WERI-Rb-1 (cell line): Measurements from ENCODE around the gene SLC34A3.

Experiments used
- DNase-seq: peaks from one replicate; pipeline ENCODE4 v3.0.0-alpha.2; 2020
- H3K27ac ChIP-seq: fragments of 250-450 bp; sonication (Bioruptor Pico); 2 replicates; pipeline ENCODE4 v1.5.1; 2020; ENCODE audit warnings: mild to moderate bottlenecking, moderate library complexity
- H3K27me3 ChIP-seq: fragments of 250-450 bp; sonication (Bioruptor Pico); 2 replicates; pipeline ENCODE4 v1.5.1; 2021; ENCODE audit warnings: mild to moderate bottlenecking, low read depth, moderate library complexity; ENCODE audit not compliant: insufficient read depth, severe bottlenecking
- H3K36me3 ChIP-seq: fragments of 250-450 bp; sonication (Bioruptor Pico); 2 replicates; pipeline ENCODE4 v1.5.1; 2020; ENCODE audit warnings: mild to moderate bottlenecking, moderate library complexity
- H3K4me3 ChIP-seq: 2 replicates; pipeline ENCODE4 v1.5.1; 2011; ENCODE audit warnings: low read depth, mild to moderate bottlenecking, control low read depth, low read length
- H3K9me3 ChIP-seq: fragments of 250-450 bp; sonication (Bioruptor Pico); 2 replicates; pipeline ENCODE4 v1.5.1; 2021; ENCODE audit warnings: mild to moderate bottlenecking, moderate library complexity; ENCODE audit not compliant: severe bottlenecking
- CTCF ChIP-seq: IDR thresholded peaks from 2 replicates; pipeline ENCODE4 v1.5.1; 2011; ENCODE audit warnings: low read depth, mild to moderate bottlenecking, control low read depth, inconsistent platforms, low read length

The SLC34A3 gene

GRCh38 chr9:137189297-137190295 is 41.1 kb upstream of the SLC34A3 start:
- Histone ChIP-seq H3K4me3 (peak overlapping the region; percentile 60), H3K27ac (peak overlapping the region; percentile 87), H3K36me3 (peaks cover 4% of the 10 kb centered on the region; the same call in 1 of the 2 replicates), H3K27me3 (no peaks in the 10 kb centered on the region), H3K9me3 (no peaks in the 10 kb centered on the region)
- no peak for TF ChIP-seq CTCF
- DNase-seq: no peak

DNA sequence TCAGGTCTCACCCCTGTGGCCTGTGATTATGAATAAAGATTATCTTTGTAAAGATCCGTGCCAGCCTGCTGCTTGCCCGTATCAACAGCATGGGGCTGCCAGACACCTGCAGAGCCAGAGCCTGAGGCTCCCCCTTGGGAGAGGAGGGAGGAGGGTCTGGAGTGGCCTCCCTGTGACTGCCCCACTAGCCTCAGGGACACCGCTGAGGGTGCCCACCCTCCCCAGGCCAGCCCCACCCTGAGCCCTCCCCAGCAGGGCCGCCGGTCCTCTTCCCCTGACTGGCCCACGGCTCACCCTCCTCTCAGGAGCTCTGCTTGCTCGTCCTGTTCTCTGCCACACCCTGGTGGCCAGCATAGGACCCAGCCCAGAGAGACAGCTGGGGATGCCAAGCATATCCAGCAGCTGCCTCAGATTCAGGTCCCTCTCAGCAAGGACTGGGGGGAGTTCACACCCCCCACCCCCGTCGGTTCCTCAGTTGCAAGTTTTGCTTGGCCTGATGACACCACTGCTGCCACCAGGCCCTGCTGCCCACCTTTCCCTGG is 40.3 kb upstream of the SLC34A3 start:
- H3K27ac ChIP-seq: no peak overlapping the region
- no peak overlapping the region for H3K4me3 ChIP-seq

GRCh38 chr9:137191245-137191644 is 39.5 kb upstream of the SLC34A3 start:
- no peak for TF ChIP-seq CTCF
- peaks cover 4% of the 10 kb centered on the region; the same call in 1 of the 2 replicates for H3K36me3 ChIP-seq

More for the DNA sequence above, 40.3 kb upstream of the SLC34A3 start:
- H3K9me3 ChIP-seq: no peaks in the 10 kb centered on the region
- no peak for DNase-seq
- no peaks in the 10 kb centered on the region for H3K27me3 ChIP-seq
- H3K36me3 ChIP-seq: peaks cover 4% of the 10 kb centered on the region; the same call in 1 of the 2 replicates
- no peak for TF ChIP-seq CTCF

DNA sequence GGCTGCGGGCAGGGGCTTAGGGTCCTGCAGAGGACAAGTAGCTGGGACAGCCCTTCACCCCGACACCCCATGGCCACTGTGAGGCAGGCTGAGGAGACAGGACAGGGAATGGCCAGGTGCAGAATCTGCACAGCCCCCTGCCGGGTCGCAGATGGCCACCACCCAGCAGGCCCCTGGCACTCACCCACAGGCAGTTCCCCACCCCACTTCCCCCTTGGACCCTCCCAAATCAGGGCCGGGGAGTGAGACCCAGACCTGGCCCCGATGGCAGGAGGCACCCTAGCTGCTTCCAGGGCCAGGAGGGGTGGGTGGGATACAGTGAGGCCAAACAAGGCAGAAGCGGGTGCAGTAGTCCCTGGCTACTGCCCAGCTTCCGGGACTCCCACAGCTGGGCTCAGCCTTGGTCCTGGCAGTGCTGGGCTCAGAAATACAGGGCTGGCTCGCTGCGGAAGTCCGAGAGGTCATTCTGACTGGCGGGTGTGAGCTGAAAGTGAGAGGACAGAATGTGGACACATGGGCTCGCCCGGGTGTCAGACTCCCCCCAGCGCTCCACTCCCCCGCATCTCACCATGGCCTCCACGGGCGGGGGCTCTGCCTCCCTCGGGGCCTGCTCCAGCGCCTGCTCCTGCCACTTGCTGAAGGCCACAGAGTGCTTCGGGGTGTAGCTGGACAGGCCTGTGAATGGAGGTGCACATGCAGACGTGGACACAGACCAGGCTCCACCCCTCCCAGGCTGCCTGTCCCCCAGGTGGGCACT is 38.8 kb upstream of the SLC34A3 start:
- DNase-seq: no peak
- TF ChIP-seq CTCF: no peak
- Histone ChIP-seq H3K4me3 (no peak overlapping the region), H3K27ac (no peak overlapping the region), H3K9me3 (no peaks in the 10 kb centered on the region), H3K36me3 (peaks cover 4% of the 10 kb centered on the region; the same call in 1 of the 2 replicates), H3K27me3 (no peaks in the 10 kb centered on the region)

More at GRCh38 chr9:137191245-137191644, 39.5 kb upstream of the SLC34A3 start:
- H3K27me3 ChIP-seq: no peaks in the 10 kb centered on the region
- DNase-seq: no peak
- H3K9me3 ChIP-seq: no peaks in the 10 kb centered on the region
- H3K4me3 ChIP-seq: no peak overlapping the region
- no peak overlapping the region for H3K27ac ChIP-seq

DNA sequence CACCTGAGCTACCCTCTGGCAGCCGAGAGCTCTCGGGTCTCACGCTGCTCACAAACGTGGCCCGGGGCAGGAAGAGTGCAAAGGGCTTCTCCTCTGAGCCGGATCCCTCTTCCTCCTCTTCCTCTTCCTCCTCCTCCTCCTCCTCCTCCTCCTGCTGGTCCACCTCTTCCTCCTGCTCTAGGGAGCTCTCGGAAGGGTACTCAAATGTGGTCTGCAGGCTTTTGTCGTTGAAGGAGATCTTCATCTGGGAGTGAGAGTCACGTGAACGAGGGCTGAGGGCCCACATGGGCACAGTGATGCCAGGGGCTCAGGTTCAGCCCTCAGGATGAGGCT is 38.3 kb upstream of the SLC34A3 start:
- H3K27me3 ChIP-seq: no peaks in the 10 kb centered on the region
- no peak overlapping the region for H3K27ac ChIP-seq
- TF ChIP-seq CTCF: no peak
- H3K4me3 ChIP-seq: no peak overlapping the region
- no peak for DNase-seq
- peaks cover 4% of the 10 kb centered on the region; the same call in 1 of the 2 replicates for H3K36me3 ChIP-seq
- no peaks in the 10 kb centered on the region for H3K9me3 ChIP-seq
